Cortex of kidney (tissue), 1 donor: ENCODE measurements around the gene CRYAA.
"Not testable (repeated sequence)": the region's sequence is repeated elsewhere in the genome, so short reads cannot be mapped to it uniquely, and the experiment has no call there.

Experiments used
- DNase-seq: peaks from one replicate; lab custom pipeline; 2025; lab: John Stamatoyannopoulos, UW

The CRYAA gene

GRCh38 chr21:43177043-43177906 lies 8.5 kb downstream of the CRYAA start:
- not testable (repeated sequence) for DNase-seq

- not testable (repeated sequence) for DNase-seq
These were observed 9.5 kb downstream of the CRYAA start for GRCh38 chr21:43178175-43178826.

- not testable (repeated sequence) for DNase-seq
These were observed 12.2 kb downstream of the CRYAA start for GRCh38 chr21:43181033-43181432.

- DNase-seq = not testable (repeated sequence)
These were observed 18.5 kb downstream of the CRYAA start for GRCh38 chr21:43187268-43187667.

GRCh38 chr21:43187715-43188114 lies 18.9 kb downstream of the CRYAA start:
- no peak for DNase-seq

GRCh38 chr21:43188181-43188580 lies 19.4 kb downstream of the CRYAA start:
- no peak for DNase-seq

- DNase-seq = no peak
These were observed 19.9 kb downstream of the CRYAA start for GRCh38 chr21:43188592-43189210.

GRCh38 chr21:43189936-43190335 lies 21.1 kb downstream of the CRYAA start:
- no peak for DNase-seq

GRCh38 chr21:43190544-43190943 lies 21.7 kb downstream of the CRYAA start:
- DNase-seq = no peak

- no peak for DNase-seq
These were observed 22.1 kb downstream of the CRYAA start for GRCh38 chr21:43190951-43191350.

- DNase-seq = no peak
These were observed 22.7 kb downstream of the CRYAA start for GRCh38 chr21:43191521-43191920.

GRCh38 chr21:43191971-43192370 lies 23.2 kb downstream of the CRYAA start:
- no peak for DNase-seq

- no peak for DNase-seq
These were observed 23.8 kb downstream of the CRYAA start for GRCh38 chr21:43192501-43193081.

- no peak for DNase-seq
These were observed 24.4 kb downstream of the CRYAA start for GRCh38 chr21:43193088-43193650.

- DNase-seq = no peak
These were observed 25.0 kb downstream of the CRYAA start for GRCh38 chr21:43193651-43194302.

- no peak for DNase-seq
These were observed 25.7 kb downstream of the CRYAA start for GRCh38 chr21:43194303-43195120.

GRCh38 chr21:43195121-43196021 lies 26.6 kb downstream of the CRYAA start:
- DNase-seq = no peak

- no peak for DNase-seq
These were observed 28.0 kb downstream of the CRYAA start for GRCh38 chr21:43196826-43197225.

GRCh38 chr21:43198376-43198775 lies 29.6 kb downstream of the CRYAA start:
- no peak for DNase-seq

GRCh38 chr21:43201491-43201890 lies 32.7 kb downstream of the CRYAA start:
- DNase-seq = no peak
